ENCODE results near the gene VASH1.

Gene VASH1

GRCh38 chr14:76832503-76832988 is 71.3 kb downstream of the VASH1 start:
- Histone ChIP-seq H3K27me3 (peaks cover 0 to 4% of the 10 kb centered on the region in 2 donors), H3K27ac (no peak overlapping the region), H3K36me3 (no peaks in the 10 kb centered on the region), H3K4me1 (peaks cover 0 to 24% (median 2%) of the 10 kb centered on the region in 4 donors), H3K4me3 (no peak overlapping the region), H3K9me3 (no peaks in the 10 kb centered on the region)
- TF ChIP-seq CTCF (IDR thresholded peaks at IDR 0.05), result no peak
- intact Hi-C loops (cut with DNase I; ENCODE audit: low total_unique reads), result no loop called here
- no peak for DNase-seq
